H9 (cell line): ENCODE results near the gene LPAR1. TPM values are rescaled to one million over a fixed set of nuclear protein-coding genes. Genes with fewer than 3 reads are reported as not detected.

Experiments used
- DNase-seq: peaks from one replicate; pipeline ENCODE4 v3.0.0-alpha.2; 2017
- H2AFZ ChIP-seq: one replicate; pipeline ENCODE4 v1.6.1; 2013; ENCODE audit warnings: mild to moderate bottlenecking, low read length, control low read depth, moderate library complexity
- H2AK5ac ChIP-seq: 2 replicates; pipeline ENCODE4 v1.6.1; 2013; ENCODE audit warnings: low read length, control low read depth, mixed read lengths; ENCODE audit not compliant: insufficient read length
- H2BK120ac ChIP-seq: one replicate; pipeline ENCODE4 v1.6.1; 2013; ENCODE audit warnings: low read depth, mild to moderate bottlenecking, low read length, control low read depth, inconsistent platforms; ENCODE audit not compliant: poor library complexity, severe bottlenecking
- H2BK12ac ChIP-seq: 2 replicates; pipeline ENCODE4 v1.6.1; 2013; ENCODE audit warnings: low read length, control low read depth, mixed read lengths, low read depth; ENCODE audit not compliant: insufficient read length
- H2BK15ac ChIP-seq: 2 replicates; pipeline ENCODE4 v1.6.1; 2013; ENCODE audit warnings: low read depth, low read length, control low read depth
- H2BK20ac ChIP-seq: one replicate; pipeline ENCODE4 v1.6.1; 2013; ENCODE audit warnings: low read depth, mild to moderate bottlenecking, low read length, control low read depth, inconsistent platforms; ENCODE audit not compliant: poor library complexity, severe bottlenecking
- H2BK5ac ChIP-seq: 2 replicates; pipeline ENCODE4 v1.6.1; 2013; ENCODE audit warnings: low read length, control low read depth, mixed read lengths; ENCODE audit not compliant: insufficient read length
- H3K14ac ChIP-seq: 2 replicates; pipeline ENCODE4 v1.6.1; 2013; ENCODE audit warnings: low read length, control low read depth; ENCODE audit not compliant: insufficient read depth
- H3K18ac ChIP-seq: 2 replicates; pipeline ENCODE4 v1.6.1; 2013; ENCODE audit warnings: low read depth, mild to moderate bottlenecking, mixed read lengths, low read length, control low read depth; ENCODE audit not compliant: insufficient read length
- H3K23ac ChIP-seq: 2 replicates; pipeline ENCODE4 v1.6.1; 2013; ENCODE audit warnings: low read length, control low read depth, mixed read lengths, low read depth; ENCODE audit not compliant: insufficient read length
- H3K23me2 ChIP-seq: 2 replicates; pipeline ENCODE4 v1.6.1; 2013; ENCODE audit warnings: low read depth, mild to moderate bottlenecking, mixed read lengths, low read length, control low read depth; ENCODE audit not compliant: insufficient read length, poor library complexity, severe bottlenecking
- H3K27ac ChIP-seq: 2 replicates; pipeline ENCODE4 v1.5.1; 2013; ENCODE audit warnings: low read length, control low read depth, mixed read lengths, low read depth; ENCODE audit not compliant: insufficient read length
- H3K27me3 ChIP-seq: 2 replicates; pipeline ENCODE4 v1.6.1; 2013; ENCODE audit warnings: low read length, control low read depth, inconsistent platforms; ENCODE audit not compliant: insufficient read depth
- H3K4ac ChIP-seq: 2 replicates; pipeline ENCODE4 v1.6.1; 2013; ENCODE audit warnings: low read depth, mild to moderate bottlenecking, control low read depth, inconsistent platforms, low read length, moderate library complexity
- H3K4me1 ChIP-seq: 2 replicates; pipeline ENCODE4 v1.6.1; 2013; ENCODE audit warnings: low read length, control low read depth, inconsistent platforms; ENCODE audit not compliant: insufficient read depth
- H3K4me2 ChIP-seq: 2 replicates; pipeline ENCODE4 v1.6.1; 2013; ENCODE audit warnings: low read length, control low read depth, mixed read lengths; ENCODE audit not compliant: insufficient read length, insufficient read depth
- H3K56ac ChIP-seq: 2 replicates; pipeline ENCODE4 v1.6.1; 2013; ENCODE audit warnings: low read depth, mild to moderate bottlenecking, mixed read lengths, low read length, control low read depth; ENCODE audit not compliant: insufficient read length
- H3K79me1 ChIP-seq: 2 replicates; pipeline ENCODE4 v1.6.1; 2013; ENCODE audit warnings: low read depth, mild to moderate bottlenecking, moderate library complexity, low read length, control low read depth, inconsistent platforms; ENCODE audit not compliant: insufficient read depth, poor library complexity, severe bottlenecking
- H3K79me2 ChIP-seq: 2 replicates; pipeline ENCODE4 v1.6.1; 2013; ENCODE audit warnings: low read length, control low read depth, inconsistent platforms; ENCODE audit not compliant: insufficient read depth
- H3K9ac ChIP-seq: 2 replicates; pipeline ENCODE4 v1.6.1; 2013; ENCODE audit warnings: low read length, control low read depth, mixed read lengths; ENCODE audit not compliant: insufficient read length; ENCODE audit errors: extremely low read depth
- H3K9me3 ChIP-seq: one replicate; pipeline ENCODE4 v1.6.1; 2013; ENCODE audit warnings: low read depth, low read length, inconsistent platforms; ENCODE audit not compliant: control insufficient read depth
- H3T11ph ChIP-seq: one replicate; pipeline ENCODE4 v1.6.1; 2013; ENCODE audit warnings: mild to moderate bottlenecking, low read length, control low read depth, inconsistent platforms
- H4K20me1 ChIP-seq: one replicate; pipeline ENCODE4 v1.6.1; 2013; ENCODE audit not compliant: control insufficient read depth, insufficient read length, insufficient read depth
- H4K5ac ChIP-seq: 2 replicates; pipeline ENCODE4 v1.6.1; 2013; ENCODE audit warnings: low read depth, mild to moderate bottlenecking, mixed read lengths, low read length, control low read depth; ENCODE audit not compliant: insufficient read length
- H4K8ac ChIP-seq: replicated peaks from 2 replicates; pipeline ENCODE4 v1.6.1; 2013; ENCODE audit warnings: low read length, control low read depth, mixed read lengths, low read depth; ENCODE audit not compliant: insufficient read length
- H4K91ac ChIP-seq: 2 replicates; pipeline ENCODE4 v1.6.1; 2013; ENCODE audit warnings: low read depth, mild to moderate bottlenecking, moderate library complexity, mixed read lengths, low read length, control low read depth; ENCODE audit not compliant: insufficient read length
- H3K27ac Mint-ChIP-seq, 3 experiments: 2 replicates in 2 of 3; 3 replicates in 1 of 3; pipeline ENCODE4 v1.8.0; 2020 to 2021; ENCODE audit warnings: mixed read lengths in 3 of 3, mild to moderate bottlenecking in 1 of 3, moderate library complexity in 1 of 3
- H3K27me3 Mint-ChIP-seq: 2 replicates; pipeline ENCODE4 v1.8.0; 2021; ENCODE audit warnings: low read depth, mild to moderate bottlenecking, moderate library complexity, mixed read lengths
- H3K36me3 Mint-ChIP-seq, 3 experiments: 2 replicates in 2 of 3; 3 replicates in 1 of 3; pipeline ENCODE4 v1.8.0; 2020 to 2021; ENCODE audit warnings: low read depth in 3 of 3, mixed read lengths in 3 of 3; ENCODE audit not compliant: insufficient read depth in 1 of 3
- H3K4me1 Mint-ChIP-seq, 2 experiments: 2 replicates each; pipeline ENCODE4 v1.8.0; 2020; ENCODE audit warnings: mixed read lengths in 2 of 2
- H3K4me3 Mint-ChIP-seq, 2 experiments: 2 replicates in 1 of 2; 3 replicates in 1 of 2; pipeline ENCODE4 v1.8.0; 2020 to 2021; ENCODE audit warnings: mild to moderate bottlenecking in 2 of 2, mixed read lengths in 2 of 2, moderate library complexity in 1 of 2
- H3K9me3 Mint-ChIP-seq, 2 experiments: 2 replicates in 1 of 2; 3 replicates in 1 of 2; pipeline ENCODE4 v1.8.0; 2020; ENCODE audit warnings: mild to moderate bottlenecking in 2 of 2, mixed read lengths in 2 of 2, moderate library complexity in 1 of 2
- CTCF ChIP-seq: fragments of 200-600 bp; sonication (generic); conservative IDR thresholded peaks from 3 replicates; pipeline ENCODE4 v1.8.0; 2021; ENCODE audit warnings: antibody characterized with exemption, mild to moderate bottlenecking
- WGBS: extraction: QIAGEN DNeasy Blood & Tissue Kit; methylation state at CpG from one replicate; pipeline ENCODE4 v1.1.7; 2013; ENCODE audit warnings: missing lambda C conversion rate, low lambda C conversion rate, mixed read lengths; ENCODE audit not compliant: insufficient read length; ENCODE audit errors: extremely low coverage; 5-methylcytosine and 5-hydroxymethylcytosine counted together
- total RNA-seq: library from RNA; stranded (reverse); gene quantifications from 2 replicates; pipeline ENCODE4 v1.2.1, GENCODE V29; 2021

Gene LPAR1
- total RNA-seq, 1 experiment from 2014 or later = 1.3 TPM

- Histone ChIP-seq H2AK5ac (no peak overlapping the region), H3K4me2 (no peak overlapping the region), H4K91ac (no peak overlapping the region), H3K9me3 (no peaks in the 10 kb centered on the region), H2BK15ac (no peak overlapping the region), H3K23ac (no peak overlapping the region), H3K14ac (no peak overlapping the region), H3K56ac (no peak overlapping the region), H3K23me2 (no peaks in the 10 kb centered on the region), H4K5ac (no peak overlapping the region), H3K27ac (no peak overlapping the region), H3K18ac (no peak overlapping the region), H4K8ac (no peak overlapping the region), H2BK12ac (no peak overlapping the region), H3K79me2 (no peaks in the 10 kb centered on the region), H3T11ph (no peak overlapping the region), H3K4ac (no peak overlapping the region), H3K9ac (no peak overlapping the region), H2BK120ac (no peak overlapping the region), H3K4me1 (no peaks in the 10 kb centered on the region), H4K20me1 (no peaks in the 10 kb centered on the region), H2BK20ac (no peak overlapping the region), H3K79me1 (no peaks in the 10 kb centered on the region), H3K27me3 (no peaks in the 10 kb centered on the region), H2AFZ (no peak overlapping the region), H2BK5ac (no peak overlapping the region)
- H3K27ac Mint-ChIP-seq = no peak overlapping the region; a peak in 1 of 7 replicates
- no peak for TF ChIP-seq CTCF
- H3K27me3 Mint-ChIP-seq = no peaks in the 10 kb centered on the region
- no peak for DNase-seq
- H3K4me3 Mint-ChIP-seq = no peak overlapping the region; a peak in 1 of 5 replicates
- H3K9me3 Mint-ChIP-seq = no peaks in the 10 kb centered on the region
- H3K4me1 Mint-ChIP-seq = no peaks in the 10 kb centered on the region
- H3K36me3 Mint-ChIP-seq = peaks cover 0 to 5% (median 0%) of the 10 kb centered on the region in 3 experiments; a peak in 2 of 7 replicates
- 100% methylated on average over 3 of the region's 5 CpGs for WGBS
Observed at GRCh38 chr9:110939047-110939446, 99.2 kb downstream of the LPAR1 start.
